Panc1 (cell line): ENCODE measurements around the gene GRID2. TPM values are rescaled to one million over a fixed set of nuclear protein-coding genes. Genes with fewer than 3 reads are reported as not detected.

Source experiments
- ATAC-seq: fragments of 200-7000 bp; cut with Tn5 transposase; 2 replicates; pipeline ENCODE4 v1.9.1; 2020; ENCODE audit warnings: mild to moderate bottlenecking, moderate library complexity
- BruUV-seq: library from RNA; stranded (reverse); fragments of 400-500 nt; replicated peaks from 2 replicates; lab custom pipeline; 2021; lab: Mats Ljungman, UMichigan
- CTCF ChIA-PET: fragments of 300-600 bp; sonication (Branson Sonifier 250); formaldehyde crosslinking; loops from one replicate; lab custom pipeline; 2022; ENCODE audit warnings: antibody characterized with exemption; lab: Charles Lee
- POLR2A ChIA-PET: fragments of 300-600 bp; sonication (Branson Sonifier 250); formaldehyde crosslinking; loops from one replicate; lab custom pipeline; 2022; ENCODE audit warnings: antibody characterized with exemption; lab: Charles Lee
- DNase-seq: peaks from one replicate; pipeline ENCODE4 v3.0.0-alpha.2; 2010; ENCODE audit warnings: low read depth, low spot score
- H3K27ac ChIP-seq: 2 replicates; pipeline ENCODE4 v1.5.1; 2011; ENCODE audit warnings: mild to moderate bottlenecking, low read length, inconsistent platforms
- H3K27me3 ChIP-seq: fragments of 200-500 bp; sonication (Bioruptor generic); 2 replicates; pipeline ENCODE4 v1.6.0; 2014; ENCODE audit warnings: low read length, inconsistent platforms; ENCODE audit not compliant: control insufficient read depth, insufficient read depth
- H3K36me3 ChIP-seq: fragments of 200-500 bp; sonication (Bioruptor generic); 2 replicates; pipeline ENCODE4 v1.5.1; 2014; ENCODE audit warnings: inconsistent platforms, mild to moderate bottlenecking, low read length, moderate library complexity; ENCODE audit not compliant: control insufficient read depth, insufficient read depth
- H3K4me1 ChIP-seq: 2 replicates; pipeline ENCODE4 v1.5.1; 2011; ENCODE audit warnings: inconsistent platforms, mild to moderate bottlenecking, low read length, moderate library complexity; ENCODE audit not compliant: control insufficient read depth, insufficient read depth
- H3K4me3 ChIP-seq, 2 experiments: 2 replicates each; pipeline ENCODE4 v1.5.1; 2011 to 2012; ENCODE audit warnings: low read depth in 2 of 2, low read length in 2 of 2, mild to moderate bottlenecking in 2 of 2, inconsistent platforms in 1 of 2, moderate library complexity in 1 of 2
- H3K9me3 ChIP-seq: fragments of 200-500 bp; sonication (Bioruptor generic); 2 replicates; pipeline ENCODE4 v1.5.1; 2014; ENCODE audit warnings: low read depth, mild to moderate bottlenecking, inconsistent platforms, low read length, moderate library complexity; ENCODE audit not compliant: control insufficient read depth, insufficient read depth
- POLR2AphosphoS5 ChIP-seq: IDR thresholded peaks from 2 replicates; pipeline ENCODE4 v1.6.1; 2012; ENCODE audit warnings: mild to moderate bottlenecking, low read depth, low read length, moderate library complexity
- SIN3A ChIP-seq: IDR thresholded peaks from 2 replicates; pipeline ENCODE4 v1.6.1; 2012; ENCODE audit warnings: low read depth, mild to moderate bottlenecking, low read length, moderate library complexity, borderline replicate concordance; ENCODE audit not compliant: insufficient read depth
- TCF7L2 ChIP-seq: IDR thresholded peaks from 2 replicates; pipeline ENCODE4 v1.6.1; 2011; ENCODE audit warnings: mild to moderate bottlenecking, low read depth, low read length, inconsistent platforms
- in situ Hi-C: cut with HindIII; loops from 2 replicates; pipeline ENCODE4 v1.10.0; 2016; ENCODE audit warnings: low sequenced_read_pairs, low pct_unique_long_range_greater_than_20kb
- intact Hi-C: fragments of 100-400 bp; cut with micrococcal nuclease; formaldehyde crosslinking; loops from one replicate; pipeline ENCODE4 v1.10.0; 2022; ENCODE audit not compliant: unreplicated experiment
- total RNA-seq: library from RNA; stranded (reverse); gene quantifications from one replicate; pipeline ENCODE4 v1.2.1, GENCODE V29; 2021; ENCODE audit not compliant: unreplicated experiment
- TF ChIP-seq, protein P1 (sequence below): fragments of 450-650 bp; IDR thresholded peaks from 2 replicates; pipeline ENCODE4 v1.5.1; 2017; ENCODE audit warnings: mild to moderate bottlenecking
- TF ChIP-seq, protein P2 (sequence below), 2 experiments: IDR thresholded peaks; 2 replicates each; pipeline ENCODE4 v1.6.1; 2011 to 2012; ENCODE audit warnings: low read depth in 2 of 2, control low read depth in 1 of 2, low read length in 1 of 2, mild to moderate bottlenecking in 1 of 2, moderate library complexity in 1 of 2; ENCODE audit not compliant: insufficient read depth in 1 of 2

GRID2 gene
- total RNA-seq, 1 experiment from 2014 or later: 0.08 TPM

DNA sequence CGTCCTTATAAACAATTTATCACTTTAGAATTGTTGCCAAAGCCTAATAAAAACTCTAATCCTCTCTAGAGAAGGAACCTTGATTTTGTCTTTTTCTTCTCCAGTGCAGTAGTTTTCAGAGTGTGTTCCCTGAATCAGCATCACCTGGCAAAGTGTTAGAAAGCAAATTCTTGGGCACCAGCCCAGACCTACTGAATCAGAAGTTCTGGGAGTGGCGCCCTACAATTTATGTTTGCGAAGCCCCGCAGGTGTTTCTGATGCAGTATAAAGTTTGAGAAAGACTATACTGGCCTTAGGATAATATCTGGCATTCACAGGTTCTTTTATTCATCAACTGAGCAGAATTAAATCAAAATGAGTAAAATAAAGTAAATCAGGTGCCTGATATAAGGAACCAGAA is 879.0 kb downstream of the GRID2 start:
- in situ Hi-C loops: no loop called here
- intact Hi-C loops: no loop called here
- ChIA-PET POLR2A (no interaction called here), CTCF (no interaction called here)
- H3K4me1 ChIP-seq: no peaks in the 10 kb centered on the region
- no peak overlapping the region for H3K4me3 ChIP-seq
- ATAC-seq (no peak), DNase-seq (no peak)
- no peak overlapping the region for H3K27ac ChIP-seq
- H3K27me3 ChIP-seq: no peaks in the 10 kb centered on the region
- H3K36me3 ChIP-seq: no peaks in the 10 kb centered on the region
- no peaks in the 10 kb centered on the region for H3K9me3 ChIP-seq
- TF ChIP-seq SIN3A: no peak
- no peak for TF ChIP-seq TCF7L2
- no peak for TF ChIP-seq POLR2AphosphoS5
- TF ChIP-seq, protein P1, sequence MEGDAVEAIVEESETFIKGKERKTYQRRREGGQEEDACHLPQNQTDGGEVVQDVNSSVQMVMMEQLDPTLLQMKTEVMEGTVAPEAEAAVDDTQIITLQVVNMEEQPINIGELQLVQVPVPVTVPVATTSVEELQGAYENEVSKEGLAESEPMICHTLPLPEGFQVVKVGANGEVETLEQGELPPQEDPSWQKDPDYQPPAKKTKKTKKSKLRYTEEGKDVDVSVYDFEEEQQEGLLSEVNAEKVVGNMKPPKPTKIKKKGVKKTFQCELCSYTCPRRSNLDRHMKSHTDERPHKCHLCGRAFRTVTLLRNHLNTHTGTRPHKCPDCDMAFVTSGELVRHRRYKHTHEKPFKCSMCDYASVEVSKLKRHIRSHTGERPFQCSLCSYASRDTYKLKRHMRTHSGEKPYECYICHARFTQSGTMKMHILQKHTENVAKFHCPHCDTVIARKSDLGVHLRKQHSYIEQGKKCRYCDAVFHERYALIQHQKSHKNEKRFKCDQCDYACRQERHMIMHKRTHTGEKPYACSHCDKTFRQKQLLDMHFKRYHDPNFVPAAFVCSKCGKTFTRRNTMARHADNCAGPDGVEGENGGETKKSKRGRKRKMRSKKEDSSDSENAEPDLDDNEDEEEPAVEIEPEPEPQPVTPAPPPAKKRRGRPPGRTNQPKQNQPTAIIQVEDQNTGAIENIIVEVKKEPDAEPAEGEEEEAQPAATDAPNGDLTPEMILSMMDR: no peak
- TF ChIP-seq, protein P2, sequence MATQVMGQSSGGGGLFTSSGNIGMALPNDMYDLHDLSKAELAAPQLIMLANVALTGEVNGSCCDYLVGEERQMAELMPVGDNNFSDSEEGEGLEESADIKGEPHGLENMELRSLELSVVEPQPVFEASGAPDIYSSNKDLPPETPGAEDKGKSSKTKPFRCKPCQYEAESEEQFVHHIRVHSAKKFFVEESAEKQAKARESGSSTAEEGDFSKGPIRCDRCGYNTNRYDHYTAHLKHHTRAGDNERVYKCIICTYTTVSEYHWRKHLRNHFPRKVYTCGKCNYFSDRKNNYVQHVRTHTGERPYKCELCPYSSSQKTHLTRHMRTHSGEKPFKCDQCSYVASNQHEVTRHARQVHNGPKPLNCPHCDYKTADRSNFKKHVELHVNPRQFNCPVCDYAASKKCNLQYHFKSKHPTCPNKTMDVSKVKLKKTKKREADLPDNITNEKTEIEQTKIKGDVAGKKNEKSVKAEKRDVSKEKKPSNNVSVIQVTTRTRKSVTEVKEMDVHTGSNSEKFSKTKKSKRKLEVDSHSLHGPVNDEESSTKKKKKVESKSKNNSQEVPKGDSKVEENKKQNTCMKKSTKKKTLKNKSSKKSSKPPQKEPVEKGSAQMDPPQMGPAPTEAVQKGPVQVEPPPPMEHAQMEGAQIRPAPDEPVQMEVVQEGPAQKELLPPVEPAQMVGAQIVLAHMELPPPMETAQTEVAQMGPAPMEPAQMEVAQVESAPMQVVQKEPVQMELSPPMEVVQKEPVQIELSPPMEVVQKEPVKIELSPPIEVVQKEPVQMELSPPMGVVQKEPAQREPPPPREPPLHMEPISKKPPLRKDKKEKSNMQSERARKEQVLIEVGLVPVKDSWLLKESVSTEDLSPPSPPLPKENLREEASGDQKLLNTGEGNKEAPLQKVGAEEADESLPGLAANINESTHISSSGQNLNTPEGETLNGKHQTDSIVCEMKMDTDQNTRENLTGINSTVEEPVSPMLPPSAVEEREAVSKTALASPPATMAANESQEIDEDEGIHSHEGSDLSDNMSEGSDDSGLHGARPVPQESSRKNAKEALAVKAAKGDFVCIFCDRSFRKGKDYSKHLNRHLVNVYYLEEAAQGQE (IDR thresholded peaks at IDR 0.05; ENCODE audit: insufficient read depth in 1 of 2, low read depth in 2 of 2, low read length in 1 of 2): no peak
- BruUV-seq: no TSS peak

DNA sequence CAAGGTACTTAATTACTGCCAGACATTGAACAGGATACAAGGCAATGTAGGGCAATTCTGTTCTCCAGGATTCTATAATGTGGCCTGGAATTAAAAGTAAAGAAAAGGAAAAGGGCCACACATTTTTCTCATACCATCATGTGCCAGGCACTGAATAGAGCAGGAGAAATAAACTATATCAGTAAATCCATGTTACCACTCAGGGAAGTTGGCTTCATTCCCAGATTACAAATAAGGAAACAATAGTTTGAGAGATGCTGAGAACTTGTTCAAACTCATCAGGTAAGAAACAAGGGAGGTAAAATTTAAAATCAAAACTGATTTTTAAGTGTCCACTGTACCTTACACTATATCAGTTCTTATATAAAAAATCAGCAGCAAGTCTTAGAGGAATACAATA is 879.8 kb downstream of the GRID2 start:
- no peak overlapping the region for H3K4me3 ChIP-seq
- POLR2A ChIA-PET: no interaction called here
- CTCF ChIA-PET: no interaction called here
- no TSS peak for BruUV-seq
- H3K36me3 ChIP-seq: no peaks in the 10 kb centered on the region
- H3K9me3 ChIP-seq: no peaks in the 10 kb centered on the region
- in situ Hi-C loops: no loop called here
- no peak overlapping the region for H3K27ac ChIP-seq
- ATAC-seq (no peak), DNase-seq (no peak)
- H3K4me1 ChIP-seq: no peaks in the 10 kb centered on the region
- TF ChIP-seq SIN3A (no peak), TCF7L2 (no peak)
- TF ChIP-seq, protein P2 (IDR thresholded peaks at IDR 0.05; ENCODE audit: insufficient read depth in 1 of 2, low read depth in 2 of 2, low read length in 1 of 2): no peak
- H3K27me3 ChIP-seq: no peaks in the 10 kb centered on the region
- intact Hi-C loops: no loop called here
